Activated CD8-positive, alpha-beta memory T cell treated with anti-CD3 and anti-CD28 coated beads, Interleukin-2, amount 50 U/mL, for 24 hours (primary cell): ENCODE data around the gene IVD.

Source experiments
- DNase-seq: peaks from one replicate; pipeline ENCODE4 v3.0.0-alpha.2; 2020; ENCODE audit errors: extremely low read depth

Gene IVD

DNA sequence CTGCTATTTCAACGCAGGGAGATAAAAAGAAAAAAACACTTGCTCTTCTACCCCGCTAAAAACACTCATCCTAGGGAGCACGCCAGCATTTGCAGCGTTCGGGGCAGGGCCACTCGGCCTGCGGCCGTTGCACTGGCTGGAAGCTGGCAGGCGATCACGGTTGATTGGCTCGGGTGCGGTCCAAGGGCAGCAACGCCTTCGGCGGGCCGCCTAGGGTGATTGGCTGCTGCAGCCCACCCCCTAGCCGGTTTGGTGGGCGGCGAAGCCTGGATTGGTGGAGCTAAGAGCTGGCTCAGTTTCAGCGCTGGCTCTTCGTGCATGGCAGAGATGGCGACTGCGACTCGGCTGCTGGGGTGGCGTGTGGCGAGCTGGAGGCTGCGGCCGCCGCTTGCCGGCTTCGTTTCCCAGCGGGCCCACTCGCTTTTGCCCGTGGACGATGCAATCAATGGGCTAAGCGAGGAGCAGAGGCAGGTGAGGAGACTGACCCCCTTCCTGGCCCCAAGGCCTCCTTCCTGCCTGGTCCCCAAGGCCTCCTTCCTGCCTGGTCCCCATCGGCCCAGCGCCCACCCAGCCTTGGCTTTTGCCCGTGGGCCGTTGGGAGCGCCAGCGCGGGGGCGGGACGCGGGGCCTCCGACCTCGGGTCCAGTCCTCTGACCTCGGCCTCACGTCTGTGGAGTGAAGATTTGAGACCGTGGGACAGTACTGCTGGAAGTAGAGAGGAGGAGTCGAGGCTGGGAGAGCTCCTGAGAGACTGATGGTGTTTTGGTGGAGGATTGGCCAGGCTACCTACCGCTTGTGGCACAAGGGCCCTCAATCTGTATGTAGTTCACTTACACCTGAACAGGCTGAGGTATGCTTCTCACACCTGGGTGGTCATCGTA, at the start of gene IVD:
TSS of gene IVD (plus strand) at position 295 of the 881 bp plus-strand sequence. CDS start at position 328, 33 bp downstream.
- peak; percentile 90 for DNase-seq

DNA sequence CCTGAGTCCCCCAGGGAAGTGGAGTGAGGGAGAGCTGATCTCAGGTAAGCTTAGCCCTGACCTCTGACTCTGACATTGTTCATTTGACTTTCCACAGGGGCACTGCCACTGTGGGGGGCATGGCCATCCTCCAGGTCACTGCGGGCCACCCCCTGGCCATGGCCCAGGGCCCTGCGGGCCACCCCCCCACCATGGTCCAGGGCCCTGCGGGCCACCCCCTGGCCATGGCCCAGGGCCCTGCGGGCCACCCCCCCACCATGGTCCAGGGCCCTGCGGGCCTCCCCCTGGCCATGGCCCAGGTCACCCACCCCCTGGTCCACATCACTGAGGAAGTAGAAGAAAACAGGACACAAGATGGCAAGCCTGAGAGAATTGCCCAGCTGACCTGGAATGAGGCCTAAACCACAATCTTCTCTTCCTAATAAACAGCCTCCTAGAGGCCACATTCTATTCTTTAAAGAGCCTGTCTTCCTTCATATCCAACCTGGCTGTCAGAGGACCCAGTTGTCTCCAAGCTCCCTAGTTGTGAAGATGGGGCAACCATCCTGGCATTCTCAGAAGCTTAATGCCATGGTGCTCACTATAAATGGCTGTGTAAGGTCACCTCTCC, 49.5 kb upstream of the IVD start:
- no peak for DNase-seq

DNA sequence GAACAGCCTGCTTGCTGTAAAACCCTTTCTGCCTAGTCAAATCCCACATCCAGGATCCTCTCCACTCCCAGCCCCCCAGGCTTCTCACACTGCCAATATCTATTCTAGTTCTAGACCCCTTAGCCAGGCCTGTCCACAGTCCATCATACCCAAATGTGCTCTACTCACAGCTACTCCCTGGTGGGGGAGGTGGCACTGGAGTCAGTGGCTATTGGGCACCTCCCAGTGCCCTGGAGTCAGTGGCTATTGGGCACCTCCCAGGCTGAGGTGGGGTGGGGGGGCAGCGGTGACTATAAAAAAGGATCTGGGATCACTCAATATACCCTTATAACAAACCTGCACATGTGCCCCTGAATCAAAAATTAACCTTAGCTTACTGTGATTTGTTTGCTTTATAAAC, 48.3 kb upstream of the IVD start:
- DNase-seq = no peak

DNA sequence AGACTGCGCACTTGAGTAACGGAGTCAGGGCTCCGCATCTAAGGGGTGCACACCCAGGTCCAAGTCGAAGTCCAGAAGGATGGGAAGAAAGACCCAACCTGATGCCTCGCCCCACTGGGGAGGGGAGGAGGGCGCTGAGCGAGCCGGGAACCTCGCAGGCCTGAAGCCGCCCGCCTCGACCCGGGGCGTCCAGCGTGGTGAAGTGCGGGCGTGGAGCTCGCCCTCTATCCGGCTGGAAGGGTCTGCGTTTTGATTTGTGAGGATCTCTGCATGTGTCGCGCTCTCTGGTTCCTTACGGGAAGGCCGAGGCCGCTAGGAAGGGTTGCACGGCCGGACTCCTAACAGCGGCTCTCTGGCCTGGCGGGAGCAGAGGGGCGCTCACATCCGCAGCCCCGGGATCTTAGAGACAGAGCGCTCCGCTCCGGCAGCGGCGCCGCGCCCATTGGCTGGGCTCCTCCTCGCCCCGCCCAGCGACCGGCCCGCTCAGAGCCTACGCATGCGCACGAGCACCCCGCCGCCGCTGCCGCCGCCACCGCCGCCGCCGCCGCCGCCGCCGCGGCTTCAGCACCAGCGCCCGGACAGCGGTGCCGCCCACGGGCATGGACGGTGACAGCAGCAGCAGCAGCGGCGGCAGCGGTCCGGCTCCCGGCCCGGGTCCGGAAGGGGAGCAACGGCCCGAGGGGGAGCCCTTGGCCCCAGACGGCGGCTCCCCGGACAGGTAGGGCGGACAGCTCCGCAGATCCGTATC, 47.7 kb upstream of the IVD start, which contains the start of gene DISP2:
TSS of gene DISP2 (plus strand) at position 497 of the 748 bp plus-strand sequence. CDS start at position 600, 103 bp downstream.
- DNase-seq = peak; percentile 53

DNA sequence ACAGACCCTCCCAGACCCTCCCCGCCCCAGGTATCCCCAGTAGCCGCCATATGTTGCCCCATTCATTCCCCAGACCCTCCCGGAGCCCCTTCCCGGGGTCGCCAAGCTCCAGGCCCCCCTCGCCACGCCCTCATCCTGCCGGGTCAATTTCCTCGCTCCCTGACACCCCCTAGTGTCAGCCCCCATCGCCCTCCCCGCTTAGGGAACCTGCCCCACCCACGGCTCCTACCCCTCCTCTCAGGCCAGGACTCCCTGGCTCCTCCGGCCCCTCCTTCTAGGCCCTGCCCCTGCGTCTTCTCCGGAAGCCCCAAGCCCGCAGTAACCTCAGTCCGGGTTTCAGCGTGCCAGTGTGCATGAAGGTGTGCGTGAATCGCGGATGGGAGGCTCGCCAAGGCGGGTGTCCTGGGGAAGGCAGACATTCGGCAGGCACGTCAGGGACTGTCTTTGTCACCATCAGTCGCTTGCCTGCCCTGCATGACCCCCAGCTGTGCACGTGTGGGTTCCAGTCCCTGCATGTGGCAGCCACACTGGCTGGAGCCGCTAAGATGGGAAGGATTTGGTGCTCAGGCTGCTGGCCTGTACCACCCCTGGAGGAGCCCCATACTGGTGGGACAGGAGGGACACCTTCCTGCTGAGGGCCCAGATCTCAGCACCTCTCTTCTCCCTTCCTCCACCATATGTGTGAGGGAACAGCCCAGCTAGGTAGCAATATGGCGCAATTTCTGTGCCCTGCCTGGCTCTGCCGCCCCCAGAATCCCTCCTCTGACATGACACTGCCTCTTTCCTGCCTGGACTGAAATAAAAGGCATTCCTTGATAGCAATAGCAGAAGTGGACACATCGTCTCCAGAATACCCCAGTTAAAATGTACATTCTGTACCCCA, 46.9 kb upstream of the IVD start:
- DNase-seq = no peak

DNA sequence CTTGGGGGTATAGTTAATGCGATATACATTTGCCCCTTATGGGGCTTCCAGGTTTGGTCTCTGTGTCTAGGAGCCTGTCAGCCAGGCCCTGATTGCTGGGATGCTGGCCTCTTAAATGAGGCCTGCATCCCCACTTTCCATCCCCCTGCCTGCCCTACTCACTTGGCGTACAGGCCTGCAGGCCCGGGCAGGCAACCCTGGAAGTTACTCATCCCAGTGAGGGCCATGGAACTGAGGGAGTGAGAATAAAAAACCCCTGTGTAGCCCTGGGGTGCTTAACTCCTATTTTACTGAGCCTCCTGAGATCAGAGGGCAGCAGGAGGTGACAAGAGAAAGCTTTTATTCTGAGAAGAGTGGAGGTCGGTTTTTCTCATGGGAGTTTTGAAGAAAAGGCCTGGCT, 45.6 kb upstream of the IVD start:
- DNase-seq = no peak

DNA sequence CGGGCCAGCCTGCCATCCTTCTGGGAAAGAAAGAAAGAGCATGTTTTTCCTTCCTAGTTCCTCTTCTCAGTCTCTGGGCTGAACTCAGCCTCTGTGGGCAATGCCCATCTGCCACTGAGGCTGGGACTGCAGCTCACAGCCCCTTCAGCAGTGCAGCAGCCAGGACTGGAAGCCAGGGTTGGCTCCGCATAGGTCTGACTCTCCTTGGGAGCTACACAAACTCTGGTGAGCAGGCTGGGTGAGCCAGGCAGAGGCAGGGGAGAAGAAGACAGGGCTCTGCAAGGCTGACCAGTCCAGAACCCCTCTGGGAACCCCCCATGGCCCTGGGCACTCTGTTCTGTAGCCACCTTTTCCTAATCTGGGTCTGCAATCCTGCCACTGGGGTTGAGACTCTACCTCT, 44.0 kb upstream of the IVD start:
- no peak for DNase-seq

DNA sequence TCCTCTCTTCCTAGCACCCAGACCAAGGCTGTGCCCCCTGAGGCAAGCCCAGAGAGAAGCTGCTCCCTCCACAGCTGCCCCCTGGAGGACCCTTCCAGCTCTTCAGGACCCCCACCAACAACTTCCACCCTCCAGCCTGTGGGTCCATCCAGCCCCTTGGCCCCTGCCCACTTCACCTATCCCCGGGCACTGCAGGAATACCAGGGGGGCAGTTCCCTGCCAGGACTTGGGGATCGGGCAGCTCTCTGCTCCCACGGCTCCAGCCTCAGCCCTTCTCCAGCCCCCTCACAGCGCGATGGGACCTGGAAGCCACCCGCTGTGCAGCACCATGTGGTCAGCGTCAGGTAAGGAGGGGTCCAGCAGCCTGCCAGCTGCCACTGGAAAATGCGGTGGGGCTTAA, 42.0 kb upstream of the IVD start:
- no peak for DNase-seq

DNA sequence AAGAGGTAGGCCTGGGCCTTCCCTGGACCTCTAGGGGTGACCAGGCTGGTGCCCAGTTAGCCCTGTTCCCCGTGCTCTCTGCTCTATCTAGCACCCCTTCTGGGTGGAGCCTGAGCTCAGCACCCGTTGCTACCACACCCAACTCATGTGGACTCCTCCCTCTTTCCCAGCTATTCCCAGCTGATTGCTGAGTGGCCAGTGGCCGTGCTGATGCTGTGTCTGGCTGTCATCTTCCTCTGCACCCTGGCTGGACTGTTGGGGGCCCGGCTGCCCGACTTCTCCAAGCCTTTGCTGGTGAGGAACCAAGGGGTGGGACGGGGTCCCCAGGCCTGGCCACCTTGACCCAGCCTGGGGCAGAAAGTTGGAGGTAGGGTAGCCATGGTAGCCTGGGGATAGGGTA, 41.3 kb upstream of the IVD start:
- no peak for DNase-seq

DNA sequence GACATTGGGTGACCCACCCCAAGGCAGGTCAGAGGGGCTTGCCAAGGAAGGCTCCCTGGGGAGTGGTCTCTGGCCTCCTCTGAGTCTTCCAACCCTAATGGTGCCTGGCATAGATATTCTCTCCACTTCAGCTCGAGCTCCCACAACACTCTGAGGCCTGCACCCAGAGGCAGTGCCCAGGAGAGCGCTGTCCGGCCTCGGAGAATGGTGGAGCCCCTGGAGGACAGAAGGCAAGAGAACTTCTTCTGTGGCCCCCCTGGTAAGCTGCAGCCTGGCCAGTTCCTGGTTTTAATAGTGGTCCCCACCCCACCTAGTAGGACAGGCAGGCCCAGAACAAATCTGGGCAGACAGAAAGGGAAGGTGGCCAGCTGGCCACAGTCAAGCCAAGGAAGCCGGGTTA, 40.6 kb upstream of the IVD start:
- no peak for DNase-seq

DNA sequence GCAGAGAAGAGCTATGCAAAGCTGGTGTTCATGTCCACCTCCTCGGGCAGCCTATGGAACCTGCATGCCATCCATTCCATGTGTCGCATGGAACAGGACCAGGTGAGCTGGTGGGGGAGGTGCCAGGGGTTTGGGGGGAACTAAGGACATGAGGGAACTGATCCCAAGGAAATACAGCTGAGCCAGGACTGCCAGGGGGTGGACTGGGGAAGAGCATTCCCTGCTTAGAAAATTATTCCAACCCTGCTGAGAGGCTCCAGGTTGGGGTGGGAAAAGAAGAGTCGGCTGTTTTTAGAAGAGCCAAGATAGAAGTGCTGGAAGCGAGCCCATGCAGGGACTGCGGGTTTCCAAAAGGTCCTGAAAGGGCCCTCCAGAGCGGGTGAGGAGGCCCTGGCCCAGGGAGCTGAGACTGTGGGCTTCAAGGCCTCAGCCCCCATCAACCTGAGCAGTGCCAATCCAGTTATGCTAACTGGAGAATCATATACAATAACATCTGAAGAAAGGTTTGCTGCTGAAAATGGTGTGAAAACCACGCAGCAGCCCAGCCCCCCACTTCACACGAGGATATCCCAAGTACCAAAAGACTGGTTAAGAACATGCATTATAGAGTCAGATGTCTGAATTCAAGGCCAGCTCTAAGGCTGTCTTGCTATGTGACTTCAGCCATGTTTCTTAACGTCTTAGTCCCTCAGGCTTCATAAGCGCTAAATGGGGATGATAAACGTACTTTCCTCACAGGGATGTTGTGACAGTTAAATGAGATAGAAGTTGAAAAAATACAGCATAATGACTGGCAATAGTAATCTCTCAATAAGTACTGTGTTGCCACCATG, 39.8 kb upstream of the IVD start:
- DNase-seq = no peak

DNA sequence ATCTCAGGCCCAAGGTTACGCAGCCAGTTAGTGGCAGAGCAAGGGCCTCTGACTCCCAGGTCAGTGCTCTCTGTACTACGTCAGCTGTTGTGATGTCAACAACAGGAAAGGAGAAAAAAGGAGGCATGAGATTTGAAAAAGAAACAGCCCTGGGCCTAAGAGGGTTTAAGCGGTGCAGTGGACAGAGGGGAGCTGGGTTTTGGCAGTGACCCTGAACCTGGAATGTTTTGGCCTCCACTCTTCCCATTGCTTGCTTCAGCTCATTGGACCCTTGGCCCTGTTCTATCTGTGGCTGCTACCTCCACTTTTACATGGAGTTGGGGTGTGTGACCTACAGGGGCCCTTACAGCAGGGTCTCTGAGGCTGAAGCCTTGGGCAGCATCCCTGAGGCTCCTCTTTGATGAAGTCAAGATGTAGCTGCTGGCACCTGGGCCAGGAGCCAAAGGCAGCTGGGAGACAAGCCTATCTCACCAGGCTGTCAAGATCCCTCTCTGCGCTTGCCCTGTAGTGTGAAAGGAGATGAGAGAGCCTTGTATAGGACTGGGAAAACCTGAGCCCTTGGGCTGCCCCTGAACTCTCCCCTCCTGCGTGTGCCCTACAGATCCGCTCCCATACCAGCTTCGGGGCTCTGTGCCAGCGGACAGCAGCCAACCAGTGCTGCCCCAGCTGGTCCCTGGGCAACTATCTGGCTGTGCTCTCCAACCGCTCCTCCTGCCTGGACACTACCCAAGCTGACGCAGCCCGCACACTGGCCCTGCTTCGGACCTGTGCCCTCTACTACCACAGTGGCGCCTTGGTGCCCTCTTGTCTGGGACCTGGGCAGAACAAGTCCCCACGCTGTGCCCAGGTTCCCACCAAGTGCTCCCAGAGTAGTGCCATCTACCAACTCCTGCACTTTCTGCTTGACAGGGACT, 38.9 kb upstream of the IVD start:
- no peak for DNase-seq

DNA sequence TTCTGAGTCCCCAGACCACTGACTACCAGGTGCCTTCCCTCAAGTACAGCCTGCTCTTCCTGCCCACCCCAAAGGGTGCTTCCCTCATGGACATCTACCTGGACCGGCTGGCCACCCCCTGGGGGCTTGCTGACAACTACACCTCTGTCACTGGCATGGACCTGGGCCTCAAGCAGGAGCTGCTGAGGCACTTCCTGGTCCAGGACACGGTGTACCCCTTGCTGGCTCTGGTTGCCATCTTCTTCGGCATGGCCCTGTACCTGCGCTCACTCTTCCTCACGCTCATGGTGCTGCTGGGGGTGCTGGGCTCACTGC, 38.3 kb upstream of the IVD start:
- DNase-seq = no peak

DNA sequence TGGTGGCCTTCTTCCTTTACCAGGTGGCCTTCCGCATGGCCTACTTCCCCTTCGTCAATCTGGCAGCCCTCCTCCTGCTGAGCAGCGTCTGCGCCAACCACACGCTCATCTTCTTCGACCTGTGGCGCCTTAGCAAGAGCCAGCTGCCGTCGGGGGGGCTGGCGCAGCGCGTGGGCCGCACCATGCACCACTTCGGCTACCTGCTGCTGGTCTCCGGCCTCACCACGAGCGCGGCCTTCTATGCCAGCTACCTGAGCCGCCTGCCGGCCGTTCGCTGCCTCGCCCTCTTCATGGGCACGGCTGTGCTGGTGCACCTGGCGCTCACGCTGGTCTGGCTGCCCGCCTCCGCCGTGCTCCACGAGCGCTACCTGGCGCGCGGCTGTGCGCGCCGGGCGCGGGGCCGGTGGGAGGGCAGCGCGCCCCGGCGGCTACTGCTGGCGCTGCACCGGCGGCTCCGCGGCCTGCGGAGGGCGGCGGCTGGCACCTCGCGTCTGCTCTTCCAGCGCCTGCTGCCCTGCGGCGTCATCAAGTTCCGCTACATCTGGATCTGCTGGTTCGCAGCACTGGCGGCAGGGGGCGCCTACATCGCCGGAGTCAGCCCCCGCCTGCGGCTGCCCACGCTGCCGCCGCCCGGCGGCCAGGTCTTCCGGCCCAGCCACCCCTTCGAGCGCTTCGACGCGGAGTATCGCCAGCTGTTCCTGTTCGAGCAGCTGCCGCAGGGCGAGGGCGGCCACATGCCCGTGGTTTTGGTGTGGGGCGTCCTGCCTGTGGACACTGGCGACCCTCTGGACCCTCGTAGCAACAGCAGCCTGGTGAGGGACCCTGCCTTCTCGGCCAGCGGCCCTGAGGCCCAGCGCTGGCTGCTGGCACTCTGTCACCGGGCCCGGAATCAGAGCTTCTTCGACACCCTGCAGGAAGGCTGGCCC, 37.6 kb upstream of the IVD start:
- DNase-seq = peak; percentile 53

DNA sequence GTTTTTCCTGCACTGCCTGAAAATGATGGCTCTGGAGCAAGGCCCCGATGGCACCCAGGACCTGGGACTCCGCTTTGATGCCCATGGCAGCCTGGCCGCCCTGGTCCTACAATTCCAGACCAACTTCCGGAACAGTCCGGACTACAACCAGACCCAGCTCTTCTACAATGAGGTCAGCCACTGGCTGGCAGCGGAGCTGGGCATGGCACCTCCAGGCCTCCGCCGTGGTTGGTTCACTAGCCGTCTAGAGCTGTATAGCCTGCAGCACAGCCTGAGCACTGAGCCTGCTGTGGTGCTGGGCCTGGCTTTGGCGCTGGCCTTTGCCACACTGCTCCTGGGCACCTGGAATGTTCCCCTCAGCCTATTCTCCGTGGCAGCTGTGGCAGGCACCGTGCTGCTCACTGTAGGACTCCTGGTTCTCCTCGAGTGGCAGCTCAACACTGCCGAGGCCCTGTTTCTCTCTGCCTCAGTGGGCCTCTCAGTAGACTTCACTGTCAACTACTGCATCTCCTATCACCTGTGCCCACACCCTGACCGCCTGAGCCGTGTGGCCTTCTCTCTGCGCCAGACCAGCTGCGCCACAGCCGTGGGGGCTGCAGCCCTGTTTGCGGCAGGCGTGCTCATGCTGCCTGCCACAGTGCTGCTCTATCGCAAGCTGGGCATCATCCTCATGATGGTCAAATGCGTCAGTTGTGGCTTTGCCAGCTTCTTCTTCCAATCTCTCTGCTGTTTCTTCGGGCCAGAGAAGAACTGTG, 36.7 kb upstream of the IVD start:
- no peak for DNase-seq

DNA sequence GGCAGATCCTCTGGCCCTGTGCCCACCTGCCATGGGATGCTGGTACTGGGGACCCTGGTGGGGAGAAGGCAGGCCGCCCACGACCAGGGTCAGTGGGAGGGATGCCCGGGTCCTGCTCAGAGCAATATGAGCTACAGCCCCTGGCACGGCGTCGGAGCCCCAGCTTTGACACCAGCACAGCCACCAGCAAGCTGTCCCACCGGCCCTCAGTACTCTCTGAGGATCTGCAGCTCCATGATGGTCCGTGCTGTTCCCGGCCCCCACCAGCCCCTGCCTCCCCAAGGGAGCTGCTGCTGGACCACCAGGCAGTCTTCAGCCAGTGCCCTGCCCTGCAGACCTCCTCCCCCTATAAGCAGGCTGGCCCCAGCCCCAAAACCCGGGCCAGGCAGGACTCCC, 36.1 kb upstream of the IVD start:
- no peak for DNase-seq

DNA sequence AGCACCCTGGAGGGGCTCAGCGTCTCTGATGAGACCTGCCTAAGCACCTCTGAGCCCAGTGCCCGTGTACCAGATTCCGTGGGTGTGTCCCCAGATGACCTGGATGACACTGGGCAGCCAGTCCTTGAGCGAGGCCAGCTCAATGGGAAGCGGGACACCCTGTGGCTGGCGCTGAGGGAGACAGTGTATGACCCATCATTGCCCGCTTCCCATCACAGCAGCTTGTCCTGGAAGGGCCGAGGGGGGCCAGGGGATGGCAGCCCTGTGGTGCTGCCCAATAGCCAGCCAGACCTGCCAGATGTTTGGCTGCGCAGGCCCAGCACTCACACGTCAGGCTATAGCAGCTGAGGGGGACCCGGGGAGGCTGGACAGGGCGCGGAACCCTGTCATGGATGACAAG, 35.6 kb upstream of the IVD start:
- DNase-seq = no peak

DNA sequence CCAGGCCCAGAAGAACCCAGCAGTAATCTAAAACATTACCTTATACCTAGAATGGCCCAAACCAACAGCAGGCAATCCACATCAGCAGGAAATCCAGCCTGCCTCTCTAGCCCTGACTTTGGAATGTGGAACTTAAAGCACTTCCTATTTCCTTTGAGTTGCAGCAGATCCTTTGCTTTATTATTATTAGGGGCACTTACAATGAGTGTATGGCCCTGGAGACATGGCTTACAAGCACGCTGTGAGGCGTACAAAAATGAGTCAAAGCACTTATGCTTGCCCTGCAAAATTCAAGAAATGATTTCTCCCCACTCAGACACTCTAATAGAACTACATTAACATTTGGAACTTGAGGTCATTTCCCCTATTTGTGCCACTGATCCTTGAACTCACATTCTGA, 32.6 kb upstream of the IVD start:
- no peak for DNase-seq
